ENCODE measurements around the gene MEGF11. TPM values are rescaled to one million over a fixed set of nuclear protein-coding genes. Genes with fewer than 3 reads are reported as not detected.

The MEGF11 gene
- total RNA-seq, 1 experiment from 2014 or later = 1.2 TPM

DNA sequence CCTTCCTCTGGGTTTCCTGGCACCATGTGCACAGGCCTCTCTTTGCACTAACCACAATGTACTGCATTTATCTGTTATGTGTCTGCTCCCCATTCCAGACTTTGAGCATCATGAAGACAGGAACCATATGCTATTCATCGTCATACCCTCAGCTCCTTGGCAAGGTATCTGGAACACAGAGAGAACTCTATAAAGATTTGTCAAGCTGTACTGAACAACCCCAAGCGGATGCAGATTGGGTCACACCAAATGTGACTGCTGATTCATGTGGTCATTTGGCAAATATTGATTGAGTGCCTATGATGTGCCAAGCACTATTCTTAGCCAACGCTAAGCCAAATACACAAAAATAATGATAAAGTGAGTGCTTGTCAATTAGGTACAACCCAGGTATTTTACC is 7.5 kb upstream of the MEGF11 start:
- Mint-ChIP-seq H3K9me3 (peaks cover 13 to 18% of the 10 kb centered on the region in 2 experiments), H3K4me1 (no peaks in the 10 kb centered on the region), H3K36me3 (ENCODE audit: insufficient read depth in 1 of 3, low read depth in 3 of 3) (peaks cover 4 to 12% (median 7%) of the 10 kb centered on the region in 3 experiments; a peak in 6 of 7 replicates), H3K27me3 (ENCODE audit: low read depth) (peaks cover 43% of the 10 kb centered on the region), H3K4me3 (no peak overlapping the region), H3K27ac (no peak overlapping the region)
- Histone ChIP-seq H3K4me1 (ENCODE audit: insufficient read depth, low read length) (no peaks in the 10 kb centered on the region), H3K23ac (ENCODE audit: insufficient read length, low read depth, low read length) (no peak overlapping the region), H4K8ac (replicated peaks; ENCODE audit: insufficient read length, low read depth, low read length) (no peak overlapping the region), H3K79me2 (ENCODE audit: insufficient read depth, low read length) (no peaks in the 10 kb centered on the region), H2BK20ac (ENCODE audit: low read depth, low read length, poor library complexity, severe bottlenecking) (no peak overlapping the region), H3K27ac (ENCODE audit: insufficient read length, low read depth, low read length) (no peak overlapping the region), H3K23me2 (ENCODE audit: insufficient read length, low read depth, low read length, poor library complexity, severe bottlenecking) (no peaks in the 10 kb centered on the region), H3K4me2 (ENCODE audit: insufficient read depth, insufficient read length, low read length) (no peak overlapping the region), H3K79me1 (ENCODE audit: insufficient read depth, low read depth, low read length, poor library complexity, severe bottlenecking) (no peaks in the 10 kb centered on the region), H3K18ac (ENCODE audit: insufficient read length, low read depth, low read length) (no peak overlapping the region), H2AK5ac (ENCODE audit: insufficient read length, low read length) (no peak overlapping the region), H4K5ac (ENCODE audit: insufficient read length, low read depth, low read length) (no peak overlapping the region), H2AFZ (ENCODE audit: low read length) (no peak overlapping the region), H2BK120ac (ENCODE audit: low read depth, low read length, poor library complexity, severe bottlenecking) (no peak overlapping the region), H3K27me3 (ENCODE audit: insufficient read depth, low read length) (peaks cover 8% of the 10 kb centered on the region; the same call in 1 of the 2 replicates), H4K20me1 (ENCODE audit: control insufficient read depth, insufficient read depth, insufficient read length) (no peaks in the 10 kb centered on the region), H3T11ph (ENCODE audit: low read length) (no peak overlapping the region), H2BK12ac (ENCODE audit: insufficient read length, low read depth, low read length) (no peak overlapping the region), H3K9me3 (ENCODE audit: control insufficient read depth, low read depth, low read length) (peaks cover 5% of the 10 kb centered on the region), H2BK5ac (ENCODE audit: insufficient read length, low read length) (no peak overlapping the region), H4K91ac (ENCODE audit: insufficient read length, low read depth, low read length) (no peak overlapping the region), H3K14ac (ENCODE audit: insufficient read depth, low read length) (no peak overlapping the region), H3K56ac (ENCODE audit: insufficient read length, low read depth, low read length) (no peak overlapping the region), H2BK15ac (ENCODE audit: low read depth, low read length) (no peak overlapping the region), H3K4ac (ENCODE audit: low read depth, low read length) (no peak overlapping the region), H3K9ac (ENCODE audit: extremely low read depth, insufficient read length, low read length) (no peak overlapping the region)
- TF ChIP-seq, protein P1, sequence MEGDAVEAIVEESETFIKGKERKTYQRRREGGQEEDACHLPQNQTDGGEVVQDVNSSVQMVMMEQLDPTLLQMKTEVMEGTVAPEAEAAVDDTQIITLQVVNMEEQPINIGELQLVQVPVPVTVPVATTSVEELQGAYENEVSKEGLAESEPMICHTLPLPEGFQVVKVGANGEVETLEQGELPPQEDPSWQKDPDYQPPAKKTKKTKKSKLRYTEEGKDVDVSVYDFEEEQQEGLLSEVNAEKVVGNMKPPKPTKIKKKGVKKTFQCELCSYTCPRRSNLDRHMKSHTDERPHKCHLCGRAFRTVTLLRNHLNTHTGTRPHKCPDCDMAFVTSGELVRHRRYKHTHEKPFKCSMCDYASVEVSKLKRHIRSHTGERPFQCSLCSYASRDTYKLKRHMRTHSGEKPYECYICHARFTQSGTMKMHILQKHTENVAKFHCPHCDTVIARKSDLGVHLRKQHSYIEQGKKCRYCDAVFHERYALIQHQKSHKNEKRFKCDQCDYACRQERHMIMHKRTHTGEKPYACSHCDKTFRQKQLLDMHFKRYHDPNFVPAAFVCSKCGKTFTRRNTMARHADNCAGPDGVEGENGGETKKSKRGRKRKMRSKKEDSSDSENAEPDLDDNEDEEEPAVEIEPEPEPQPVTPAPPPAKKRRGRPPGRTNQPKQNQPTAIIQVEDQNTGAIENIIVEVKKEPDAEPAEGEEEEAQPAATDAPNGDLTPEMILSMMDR (conservative IDR thresholded peaks at IDR 0.05) = no peak
- WGBS (ENCODE audit: extremely low coverage, insufficient read length, low lambda C conversion rate) = no CpG with 5 or more reads among the region's 3 CpGs
- no peak for DNase-seq
